Upper lobe of left lung (tissue), 4 donors: ENCODE measurements around the gene USP24.

Source experiments
- CTCF ChIP-seq, 6 experiments: fragments of 450-650 bp in 4 of 6; fragments of 200-600 bp in 2 of 6; sonication (generic) in 2 of 6; IDR thresholded peaks; one replicate each; pipeline ENCODE4 v1.5.1; 2016 to 2019; ENCODE audit warnings: antibody characterized with exemption in 6 of 6
- POLR2A ChIP-seq, 4 donors: fragments of 450-650 bp; IDR thresholded peaks; one replicate each; pipeline ENCODE4 v1.5.1; 2016 to 2017; ENCODE audit warnings: antibody characterized with exemption in 4 of 4, mild to moderate bottlenecking in 2 of 4

- TF ChIP-seq POLR2A (IDR thresholded peaks at IDR 0.05) (no peak), CTCF (IDR thresholded peaks at IDR 0.05) (no peak)
Observed at GRCh38 chr1:55092475-55092874, 122.7 kb downstream of the USP24 start.
